H1 (cell line): ENCODE data around the gene IFNAR2. TPM values are rescaled to one million over a fixed set of nuclear protein-coding genes. Genes with fewer than 3 reads are reported as not detected.
"Not testable (repeated sequence)": the region's sequence is repeated elsewhere in the genome, so short reads cannot be mapped to it uniquely, and the experiment has no call there.

Experiments used
- CTCF ChIA-PET: fragments of 300-600 bp; sonication (Branson Sonifier 250); formaldehyde crosslinking; loops from one replicate; lab custom pipeline; 2021; ENCODE audit not compliant: partially characterized antibody; lab: Charles Lee
- POLR2A ChIA-PET: fragments of 300-600 bp; sonication (Branson Sonifier 250); formaldehyde crosslinking; loops from one replicate; lab custom pipeline; 2021; ENCODE audit warnings: inconsistent platforms; ENCODE audit not compliant: partially characterized antibody; lab: Charles Lee
- DNase-seq, 2 experiments: peaks; one replicate each; pipeline versions ENCODE4 v3.0.0 to v3.0.0-alpha.2; 2010 to 2022; ENCODE audit warnings: low spot score in 2 of 2, low read depth in 1 of 2, mixed read lengths in 1 of 2
- FAIRE-seq: peaks from 2 replicates; lab custom pipeline; 2011; peaks lifted over from hg19 to GRCh38; lab: Jason Lieb, UNC
- H2AFZ ChIP-seq: 2 replicates; pipeline ENCODE4 v1.8.1; 2012; ENCODE audit warnings: low read length, inconsistent platforms
- H2AK5ac ChIP-seq: 2 replicates; pipeline ENCODE4 v1.6.1; 2013; ENCODE audit warnings: low read depth, low read length
- H2BK120ac ChIP-seq: replicated peaks from 2 replicates; pipeline ENCODE3; 2013; ENCODE audit warnings: low read depth, low read length, inconsistent platforms
- H2BK12ac ChIP-seq: 2 replicates; pipeline ENCODE4 v1.6.1; 2013; ENCODE audit warnings: low read depth, low read length
- H2BK15ac ChIP-seq: 2 replicates; pipeline ENCODE4 v1.6.1; 2013; ENCODE audit warnings: low read length
- H2BK20ac ChIP-seq: 2 replicates; pipeline ENCODE4 v1.6.1; 2013; ENCODE audit warnings: low read length
- H2BK5ac ChIP-seq: 2 replicates; pipeline ENCODE4 v1.6.1; 2013; ENCODE audit warnings: low read depth, low read length
- H3K14ac ChIP-seq: 2 replicates; pipeline ENCODE4 v1.6.1; 2013; ENCODE audit warnings: inconsistent platforms; ENCODE audit not compliant: insufficient read length
- H3K18ac ChIP-seq: 2 replicates; pipeline ENCODE4 v1.6.1; 2013; ENCODE audit warnings: low read length; ENCODE audit errors: extremely low read depth
- H3K23ac ChIP-seq: 2 replicates; pipeline ENCODE4 v1.6.1; 2013; ENCODE audit warnings: inconsistent platforms; ENCODE audit not compliant: insufficient read length
- H3K23me2 ChIP-seq: 2 replicates; pipeline ENCODE4 v1.6.1; 2013; ENCODE audit warnings: low read depth, low read length
- H3K27ac ChIP-seq: 2 replicates; pipeline ENCODE4 v1.6.1; 2011; ENCODE audit warnings: low read depth, low read length, inconsistent platforms
- H3K27me3 ChIP-seq, 4 experiments: replicated peaks in 1 of 4; 1 replicate in 1 of 4; 2 replicates in 3 of 4; pipeline versions ENCODE4 v1.6.1 to v1.8.1; 2011 to 2013; ENCODE audit warnings: low read length in 3 of 4, mild to moderate bottlenecking in 3 of 4, inconsistent platforms in 2 of 4, mixed read lengths in 2 of 4, moderate library complexity in 1 of 4; ENCODE audit not compliant: control insufficient read depth in 3 of 4, insufficient read depth in 3 of 4; ENCODE audit errors: extremely low read depth in 1 of 4
- H3K36me3 ChIP-seq, 4 experiments: 2 replicates each; pipeline versions ENCODE4 v1.6.1 to v1.8.1; 2011 to 2013; ENCODE audit warnings: mild to moderate bottlenecking in 4 of 4, low read length in 3 of 4, moderate library complexity in 2 of 4, control low read depth in 1 of 4, inconsistent platforms in 1 of 4; ENCODE audit not compliant: insufficient read depth in 4 of 4, control insufficient read depth in 2 of 4
- H3K4ac ChIP-seq: replicated peaks from 2 replicates; pipeline ENCODE3; 2013; ENCODE audit warnings: low read length, low read depth, mixed read lengths, inconsistent platforms; ENCODE audit not compliant: insufficient read length
- H3K4me1 ChIP-seq, 4 experiments: replicated peaks in 1 of 4; 1 replicate in 1 of 4; 2 replicates in 3 of 4; pipeline versions ENCODE4 v1.6.1 to v1.8.1; 2011 to 2013; ENCODE audit warnings: low read length in 3 of 4, inconsistent platforms in 2 of 4, mixed read lengths in 1 of 4; ENCODE audit not compliant: insufficient read depth in 4 of 4, control insufficient read depth in 3 of 4
- H3K4me2 ChIP-seq, 2 experiments: 2 replicates each; pipeline versions ENCODE4 v1.6.1 to v1.8.1; 2011 to 2013; ENCODE audit warnings: low read depth in 2 of 2, low read length in 2 of 2, control low read depth in 1 of 2, inconsistent platforms in 1 of 2, mild to moderate bottlenecking in 1 of 2; ENCODE audit not compliant: insufficient read depth in 1 of 2
- H3K4me3 ChIP-seq, 4 experiments: fragments of 200-600, 300-600 bp in 1 of 4; sonication (generic), shearing (Covaris generic), sonication (Bioruptor Twin) in 1 of 4; 2 replicates each; pipeline versions ENCODE4 v1.5.1 to v1.8.1; 2011 to 2016; ENCODE audit warnings: low read length in 4 of 4, low read depth in 3 of 4, control low read depth in 2 of 4, inconsistent platforms in 2 of 4, mild to moderate bottlenecking in 2 of 4, mixed read lengths in 1 of 4, moderate library complexity in 1 of 4; ENCODE audit not compliant: insufficient read depth in 2 of 4; ENCODE audit errors: extremely low read depth in 1 of 4
- H3K56ac ChIP-seq: replicated peaks from 2 replicates; pipeline ENCODE3; 2013; ENCODE audit warnings: low read depth, mild to moderate bottlenecking, mixed read lengths, low read length, inconsistent platforms; ENCODE audit not compliant: insufficient read length
- H3K79me1 ChIP-seq: 2 replicates; pipeline ENCODE4 v1.6.1; 2013; ENCODE audit warnings: low read depth, low read length, control low read depth
- H3K79me2 ChIP-seq, 2 experiments: 2 replicates each; pipeline versions ENCODE4 v1.6.1 to v1.8.1; 2012 to 2013; ENCODE audit warnings: low read length in 2 of 2, mild to moderate bottlenecking in 2 of 2, inconsistent platforms in 1 of 2; ENCODE audit not compliant: insufficient read depth in 2 of 2, control insufficient read depth in 1 of 2
- H3K9ac ChIP-seq, 4 experiments: replicated peaks in 1 of 4; 1 replicate in 1 of 4; 2 replicates in 3 of 4; pipeline versions ENCODE4 v1.6.1 to v1.8.1; 2011 to 2013; ENCODE audit warnings: low read depth in 3 of 4, low read length in 3 of 4, control low read depth in 2 of 4, mild to moderate bottlenecking in 2 of 4, moderate library complexity in 2 of 4, inconsistent platforms in 1 of 4; ENCODE audit errors: extremely low read depth in 1 of 4
- H3K9me3 ChIP-seq, 2 experiments: 2 replicates each; pipeline versions ENCODE4 v1.6.1 to v1.8.1; 2012 to 2013; ENCODE audit warnings: mild to moderate bottlenecking in 2 of 2, moderate library complexity in 2 of 2, control low read depth in 1 of 2, inconsistent platforms in 1 of 2, low read depth in 1 of 2, low read length in 1 of 2, mixed read lengths in 1 of 2; ENCODE audit not compliant: insufficient read depth in 2 of 2
- H4K20me1 ChIP-seq, 2 experiments: replicated peaks in 1 of 2; 2 replicates each; pipeline versions ENCODE3 to v1.8.1; 2011 to 2013; ENCODE audit warnings: inconsistent platforms in 2 of 2, low read length in 2 of 2, mild to moderate bottlenecking in 1 of 2; ENCODE audit not compliant: insufficient read depth in 2 of 2, control insufficient read depth in 1 of 2
- H4K5ac ChIP-seq: 2 replicates; pipeline ENCODE4 v1.6.1; 2013; ENCODE audit warnings: low read length, low read depth, mixed read lengths, inconsistent platforms; ENCODE audit not compliant: insufficient read length
- H4K8ac ChIP-seq: 2 replicates; pipeline ENCODE4 v1.8.0; 2013; ENCODE audit warnings: mild to moderate bottlenecking, moderate library complexity, low read length, inconsistent platforms; ENCODE audit not compliant: insufficient read depth; ENCODE audit errors: extremely low read depth
- H4K91ac ChIP-seq: replicated peaks from 2 replicates; pipeline ENCODE3; 2013; ENCODE audit warnings: low read length, mixed read lengths, inconsistent platforms; ENCODE audit not compliant: insufficient read length
- GABPA ChIP-seq: IDR thresholded peaks from 2 replicates; pipeline ENCODE4 v1.6.1; 2011; ENCODE audit warnings: mild to moderate bottlenecking, low read length, moderate library complexity, borderline replicate concordance; ENCODE audit not compliant: insufficient read depth
- WGBS, 2 experiments: shearing (Covaris generic) in 1 of 2; methylation state at CpG; one replicate each; pipeline versions ENCODE4 v1.1.6 to v1.1.7; 2013 to 2015; ENCODE audit warnings: low lambda C conversion rate in 2 of 2, mixed read lengths in 2 of 2, inconsistent platforms in 1 of 2, low coverage in 1 of 2, missing lambda C conversion rate in 1 of 2; ENCODE audit not compliant: insufficient replicate concordance in 2 of 2, insufficient coverage in 1 of 2, insufficient read length in 1 of 2; ENCODE audit errors: extremely low coverage in 1 of 2, missing lambda C conversion rate in 1 of 2; 5-methylcytosine and 5-hydroxymethylcytosine counted together
- polyA plus RNA-seq, 7 experiments: library from polyadenylated mRNA; depleted of rRNA in 3 of 7; stranded (reverse) in 5 of 7; unstranded in 2 of 7; fragments of >200 nt in 5 of 7; fragments of 200-250 nt in 2 of 7; gene quantifications; 1 replicate in 5 of 7; 2 replicates in 1 of 7; 4 replicates in 1 of 7; pipeline versions ENCODE4 v1.2.1 to v1.2.3, GENCODE V29; 2011 to 2013; ENCODE audit warnings: missing spikeins in 2 of 7, mixed read lengths in 2 of 7
- total RNA-seq: library from RNA; stranded (reverse); fragmentation: NEBNext Ultra II Directional; extraction: Animal tissue kit (Norgen Biotek cat#: 25700); gene quantifications from 2 replicates; pipeline ENCODE4 v1.2.1, GENCODE V29; 2021

IFNAR2 gene
- total and polyA plus RNA-seq, 2 of the 8 experiments (the other 6 are each of a cell fraction or from before 2014, with no cell fraction given), result 12.2 to 16.1 TPM

GRCh38 chr21:33241846-33242245 lies 12.1 kb downstream of the IFNAR2 start:
- FAIRE-seq, result no peak
- Histone ChIP-seq H4K8ac (no peak overlapping the region), H3K4me3 (no peak overlapping the region), H3K4me2 (no peak overlapping the region), H2BK120ac (no peak overlapping the region), H2BK12ac (no peak overlapping the region), H3K4ac (no peak overlapping the region), H4K5ac (no peak overlapping the region), H3K36me3 (peaks cover 4 to 39% (median 12%) of the 10 kb centered on the region in 4 experiments; a peak in 7 of 8 replicates), H3K79me2 (no peaks in the 10 kb centered on the region), H2BK20ac (no peak overlapping the region), H3K79me1 (no peaks in the 10 kb centered on the region), H2AFZ (no peak overlapping the region), H3K9me3 (peaks cover 24 to 26% of the 10 kb centered on the region in 2 experiments), H2BK15ac (no peak overlapping the region), H2BK5ac (no peak overlapping the region), H4K20me1 (no peaks in the 10 kb centered on the region), H3K56ac (no peak overlapping the region), H3K18ac (no peak overlapping the region), H3K23ac (no peak overlapping the region), H3K9ac (no peak overlapping the region), H3K14ac (no peak overlapping the region), H3K23me2 (no peaks in the 10 kb centered on the region), H4K91ac (no peak overlapping the region), H2AK5ac (no peak overlapping the region)
- CTCF ChIA-PET, result no interaction called here
- WGBS, 2 experiments, result 91% methylated on average over 2 of the region's 2 CpGs; no CpG with 5 or more reads in 1 of the 2 experiments
- POLR2A ChIA-PET, result no interaction called here
- no peak for DNase-seq
- TF ChIP-seq GABPA, result no peak
- TF ChIP-seq, all 59 proteins: peak for 0
- Histone ChIP-seq H3K27ac (no peak overlapping the region), H3K4me1 (no peaks in the 10 kb centered on the region), H3K27me3 (no peaks in the 10 kb centered on the region)

- H3K4me1 ChIP-seq, H3K56ac ChIP-seq, H3K79me2 ChIP-seq, H3K4me3 ChIP-seq, H4K5ac ChIP-seq, H2BK15ac ChIP-seq, H3K14ac ChIP-seq, H3K23ac ChIP-seq, H2BK120ac ChIP-seq, H3K79me1 ChIP-seq, H2BK20ac ChIP-seq, H3K9ac ChIP-seq, H3K4ac ChIP-seq, H2AK5ac ChIP-seq, DNase-seq, H2BK5ac ChIP-seq, H2AFZ ChIP-seq, H3K27me3 ChIP-seq, H3K23me2 ChIP-seq, FAIRE-seq, H2BK12ac ChIP-seq, H3K18ac ChIP-seq, H4K8ac ChIP-seq, H4K91ac ChIP-seq, H4K20me1 ChIP-seq, H3K4me2 ChIP-seq, H3K27ac ChIP-seq: not testable (repeated sequence)
- CTCF ChIA-PET, result interaction anchor here (1.3 kb wide), 1 partner anchor 60 kb away, joined by 3 read pairs; no protein-coding TSS in a partner anchor
- WGBS, 2 experiments, result 98% methylated on average over 5 of the region's 8 CpGs; no CpG with 5 or more reads in 1 of the 2 experiments
- H3K36me3 ChIP-seq, result peaks cover 10 to 47% (median 18%) of the 10 kb centered on the region in 4 experiments
- peaks cover 22% of the 10 kb centered on the region in 2 experiments for H3K9me3 ChIP-seq
- POLR2A ChIA-PET, result interaction anchor here (0.6 kb wide), 1 partner anchor 210 kb away, joined by 3 read pairs; no protein-coding TSS in a partner anchor
Measured at GRCh38 chr21:33242846-33243245, 13.1 kb downstream of the IFNAR2 start.
